ENCODE data around the gene APBB2. TPM values are rescaled to one million over a fixed set of nuclear protein-coding genes. Genes with fewer than 3 reads are reported as not detected.

Gene APBB2
- total RNA-seq, 1 experiment from 2014 or later: 17.7 TPM

DNA sequence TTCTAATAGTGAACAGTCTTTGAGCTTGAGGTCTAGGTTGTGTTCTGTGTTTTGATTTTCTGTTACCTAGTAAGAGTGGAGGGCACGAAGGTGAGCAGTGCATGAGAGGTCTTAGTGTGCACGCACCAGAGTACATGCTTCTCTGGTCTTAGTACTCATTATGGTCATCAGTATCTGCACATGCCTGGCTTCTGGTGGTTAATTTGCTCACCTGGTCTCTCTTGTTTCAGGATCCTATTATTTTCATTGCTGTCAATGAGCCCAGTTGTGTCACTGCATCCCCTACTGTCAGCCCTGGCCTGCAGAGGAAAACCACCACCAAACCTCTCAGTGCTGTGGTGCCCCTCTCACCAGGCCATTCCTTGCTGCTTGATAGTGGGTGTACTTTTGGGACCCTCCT, 409.7 kb downstream of the APBB2 start:
- Mint-ChIP-seq H3K27me3 (ENCODE audit: unreplicated experiment) (no peaks in the 10 kb centered on the region), H3K9me3 (ENCODE audit: low read depth, unreplicated experiment) (no peaks in the 10 kb centered on the region), H3K4me1 (ENCODE audit: low read depth, unreplicated experiment) (no peaks in the 10 kb centered on the region), H3K36me3 (ENCODE audit: insufficient read depth, unreplicated experiment) (no peaks in the 10 kb centered on the region), H3K4me3 (ENCODE audit: low read depth, unreplicated experiment) (no peak overlapping the region), H3K27ac (ENCODE audit: unreplicated experiment) (no peak overlapping the region)
- TF ChIP-seq, protein P1, sequence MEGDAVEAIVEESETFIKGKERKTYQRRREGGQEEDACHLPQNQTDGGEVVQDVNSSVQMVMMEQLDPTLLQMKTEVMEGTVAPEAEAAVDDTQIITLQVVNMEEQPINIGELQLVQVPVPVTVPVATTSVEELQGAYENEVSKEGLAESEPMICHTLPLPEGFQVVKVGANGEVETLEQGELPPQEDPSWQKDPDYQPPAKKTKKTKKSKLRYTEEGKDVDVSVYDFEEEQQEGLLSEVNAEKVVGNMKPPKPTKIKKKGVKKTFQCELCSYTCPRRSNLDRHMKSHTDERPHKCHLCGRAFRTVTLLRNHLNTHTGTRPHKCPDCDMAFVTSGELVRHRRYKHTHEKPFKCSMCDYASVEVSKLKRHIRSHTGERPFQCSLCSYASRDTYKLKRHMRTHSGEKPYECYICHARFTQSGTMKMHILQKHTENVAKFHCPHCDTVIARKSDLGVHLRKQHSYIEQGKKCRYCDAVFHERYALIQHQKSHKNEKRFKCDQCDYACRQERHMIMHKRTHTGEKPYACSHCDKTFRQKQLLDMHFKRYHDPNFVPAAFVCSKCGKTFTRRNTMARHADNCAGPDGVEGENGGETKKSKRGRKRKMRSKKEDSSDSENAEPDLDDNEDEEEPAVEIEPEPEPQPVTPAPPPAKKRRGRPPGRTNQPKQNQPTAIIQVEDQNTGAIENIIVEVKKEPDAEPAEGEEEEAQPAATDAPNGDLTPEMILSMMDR (IDR thresholded peaks at IDR 0.05; ENCODE audit: unreplicated experiment): no peak
- DNase-seq: no peak
- BruUV-seq (replicated peaks): no TSS peak
- intact Hi-C loops (cut with micrococcal nuclease; ENCODE audit: unreplicated experiment): no loop called here
- CTCF ChIA-PET: no interaction called here

- BruUV-seq (replicated peaks): no TSS peak
Observed at GRCh38 chr4:40800064-40800463, 414.3 kb downstream of the APBB2 start.

GRCh38 chr4:40789771-40790170, 424.6 kb downstream of the APBB2 start:
- CTCF ChIA-PET: no interaction called here
- Mint-ChIP-seq H3K27ac (ENCODE audit: unreplicated experiment) (no peak overlapping the region), H3K36me3 (ENCODE audit: insufficient read depth, unreplicated experiment) (no peaks in the 10 kb centered on the region), H3K4me3 (ENCODE audit: low read depth, unreplicated experiment) (no peak overlapping the region), H3K4me1 (ENCODE audit: low read depth, unreplicated experiment) (no peaks in the 10 kb centered on the region), H3K9me3 (ENCODE audit: low read depth, unreplicated experiment) (no peaks in the 10 kb centered on the region), H3K27me3 (ENCODE audit: unreplicated experiment) (no peaks in the 10 kb centered on the region)
- BruUV-seq (replicated peaks): no TSS peak
- intact Hi-C loops (cut with micrococcal nuclease; ENCODE audit: unreplicated experiment): no loop called here
- TF ChIP-seq, protein P1 (IDR thresholded peaks at IDR 0.05; ENCODE audit: unreplicated experiment): no peak
- DNase-seq: no peak

More at GRCh38 chr4:40800064-40800463, 414.3 kb downstream of the APBB2 start:
- no peaks in the 10 kb centered on the region for H3K36me3 Mint-ChIP-seq (ENCODE audit: insufficient read depth, unreplicated experiment)
- H3K27me3 Mint-ChIP-seq (ENCODE audit: unreplicated experiment): no peaks in the 10 kb centered on the region
- no peaks in the 10 kb centered on the region for H3K9me3 Mint-ChIP-seq (ENCODE audit: low read depth, unreplicated experiment)
- intact Hi-C loops (cut with micrococcal nuclease; ENCODE audit: unreplicated experiment): no loop called here
- no peak overlapping the region for H3K4me3 Mint-ChIP-seq (ENCODE audit: low read depth, unreplicated experiment)
- H3K27ac Mint-ChIP-seq (ENCODE audit: unreplicated experiment): no peak overlapping the region
- no peak for DNase-seq
- CTCF ChIA-PET: interaction anchor here (0.8 kb wide), 1 partner anchor 955 kb away, joined by 4 read pairs; no protein-coding TSS in a partner anchor
- TF ChIP-seq, protein P1 (IDR thresholded peaks at IDR 0.05; ENCODE audit: unreplicated experiment): no peak
- no peaks in the 10 kb centered on the region for H3K4me1 Mint-ChIP-seq (ENCODE audit: low read depth, unreplicated experiment)

GRCh38 chr4:40789031-40789430, 425.3 kb downstream of the APBB2 start:
- H3K4me1 Mint-ChIP-seq (ENCODE audit: low read depth, unreplicated experiment): no peaks in the 10 kb centered on the region
- H3K27me3 Mint-ChIP-seq (ENCODE audit: unreplicated experiment): no peaks in the 10 kb centered on the region
- CTCF ChIA-PET: no interaction called here
- H3K4me3 Mint-ChIP-seq (ENCODE audit: low read depth, unreplicated experiment): no peak overlapping the region
- H3K36me3 Mint-ChIP-seq (ENCODE audit: insufficient read depth, unreplicated experiment): no peaks in the 10 kb centered on the region
- intact Hi-C loops (cut with micrococcal nuclease; ENCODE audit: unreplicated experiment): no loop called here
- BruUV-seq (replicated peaks): no TSS peak
- no peak for DNase-seq
- TF ChIP-seq, protein P1 (IDR thresholded peaks at IDR 0.05; ENCODE audit: unreplicated experiment): no peak
- no peaks in the 10 kb centered on the region for H3K9me3 Mint-ChIP-seq (ENCODE audit: low read depth, unreplicated experiment)
- no peak overlapping the region for H3K27ac Mint-ChIP-seq (ENCODE audit: unreplicated experiment)
